OCI-LY7 (cell line): ENCODE results near the gene AGR2. TPM values are rescaled to one million over a fixed set of nuclear protein-coding genes. Genes with fewer than 3 reads are reported as not detected.

Source experiments
- BruUV-seq: library from RNA; stranded (reverse); fragments of 400-500 nt; replicated peaks from 2 replicates; lab custom pipeline; 2021; lab: Mats Ljungman, UMichigan
- CTCF ChIA-PET: fragments of 300-600 bp; sonication (Branson Sonifier 250); formaldehyde crosslinking; loops from one replicate; lab custom pipeline; 2022; ENCODE audit warnings: antibody characterized with exemption; ENCODE audit not compliant: unreplicated experiment; lab: Charles Lee
- POLR2A ChIA-PET: fragments of 300-600 bp; sonication (Branson Sonifier 250); formaldehyde crosslinking; loops from one replicate; lab custom pipeline; 2022; ENCODE audit warnings: antibody characterized with exemption; lab: Charles Lee
- DNase-seq: peaks from one replicate; pipeline ENCODE4 v3.0.0-alpha.2; 2015; ENCODE audit warnings: low spot score
- H2AFZ ChIP-seq: fragments of 200-600 bp; sonication (generic), shearing (Covaris generic); 2 replicates; pipeline ENCODE4 v1.6.1; 2014; ENCODE audit warnings: mild to moderate bottlenecking, antibody characterized with exemption, low read length, moderate library complexity
- H3K27ac ChIP-seq: fragments of 200-600 bp; sonication (generic); 2 replicates; pipeline ENCODE4 v1.5.1; 2014; ENCODE audit warnings: mixed run types, low read depth, mild to moderate bottlenecking, moderate library complexity, low read length, inconsistent platforms; ENCODE audit not compliant: poor library complexity, severe bottlenecking
- H3K36me3 ChIP-seq: fragments of 200-600 bp; sonication (generic); 2 replicates; pipeline ENCODE4 v1.6.1; 2014; ENCODE audit warnings: mild to moderate bottlenecking, antibody characterized with exemption, low read length, moderate library complexity, mixed read lengths; ENCODE audit not compliant: insufficient read depth
- H3K4me1 ChIP-seq: fragments of 200-600 bp; sonication (generic); 2 replicates; pipeline ENCODE4 v1.5.1; 2014; ENCODE audit warnings: mild to moderate bottlenecking, low read length; ENCODE audit not compliant: insufficient read depth, poor library complexity, severe bottlenecking
- H3K4me2 ChIP-seq: fragments of 200-600 bp; sonication (generic); 2 replicates; pipeline ENCODE4 v1.6.1; 2014; ENCODE audit warnings: mild to moderate bottlenecking, low read length
- H3K4me3 ChIP-seq: fragments of 200-600 bp; sonication (generic); 2 replicates; pipeline ENCODE4 v1.5.1; 2014; ENCODE audit warnings: mild to moderate bottlenecking, low read depth, low read length; ENCODE audit not compliant: poor library complexity, severe bottlenecking
- H3K79me2 ChIP-seq: fragments of 200-600 bp; sonication (generic); 2 replicates; pipeline ENCODE4 v1.6.1; 2016; ENCODE audit warnings: low read depth, mild to moderate bottlenecking, low read length, moderate library complexity, mixed read lengths; ENCODE audit not compliant: insufficient read depth
- H3K9me2 ChIP-seq: fragments of 200-600 bp; sonication (generic); 2 replicates; pipeline ENCODE4 v1.6.1; 2016; ENCODE audit warnings: mild to moderate bottlenecking, low read length, mixed read lengths; ENCODE audit not compliant: insufficient read depth
- H3K9me3 ChIP-seq: fragments of 200-600 bp; sonication (generic); 2 replicates; pipeline ENCODE4 v1.6.1; 2014; ENCODE audit warnings: mild to moderate bottlenecking, mixed run types, low read length, mixed read lengths
- H4K20me1 ChIP-seq: fragments of 200-600 bp; sonication (generic); 2 replicates; pipeline ENCODE4 v1.6.1; 2014; ENCODE audit warnings: mild to moderate bottlenecking, antibody characterized with exemption, low read length, moderate library complexity, mixed read lengths; ENCODE audit not compliant: insufficient read depth
- CTCF ChIP-seq: fragments of 200-600 bp; sonication (generic); conservative IDR thresholded peaks from 2 replicates; pipeline ENCODE4 v1.5.1; 2014; ENCODE audit warnings: mild to moderate bottlenecking, antibody characterized with exemption, low read length, moderate library complexity, mixed read lengths
- EZH2phosphoT487 ChIP-seq: fragments of 200-600 bp; sonication (generic); IDR thresholded peaks from 2 replicates; pipeline ENCODE4 v1.6.1; 2018; ENCODE audit warnings: low read depth, borderline replicate concordance, mild to moderate bottlenecking, mixed run types, antibody characterized with exemption, low read length, moderate library complexity, mixed read lengths
- intact Hi-C: fragments of 100-400 bp; cut with micrococcal nuclease; formaldehyde crosslinking; loops from one replicate; pipeline ENCODE4 v1.10.0; 2022; ENCODE audit not compliant: unreplicated experiment
- total RNA-seq, 2 experiments: library from RNA; depleted of rRNA in 1 of 2; stranded (reverse); fragments of >200 nt in 1 of 2; shearing (Covaris generic) in 1 of 2; gene quantifications; 2 replicates each; pipeline ENCODE4 v1.2.3, GENCODE V29; 2014 to 2022

Gene AGR2
- total RNA-seq, 2 experiments from 2014 or later: not detected

DNA sequence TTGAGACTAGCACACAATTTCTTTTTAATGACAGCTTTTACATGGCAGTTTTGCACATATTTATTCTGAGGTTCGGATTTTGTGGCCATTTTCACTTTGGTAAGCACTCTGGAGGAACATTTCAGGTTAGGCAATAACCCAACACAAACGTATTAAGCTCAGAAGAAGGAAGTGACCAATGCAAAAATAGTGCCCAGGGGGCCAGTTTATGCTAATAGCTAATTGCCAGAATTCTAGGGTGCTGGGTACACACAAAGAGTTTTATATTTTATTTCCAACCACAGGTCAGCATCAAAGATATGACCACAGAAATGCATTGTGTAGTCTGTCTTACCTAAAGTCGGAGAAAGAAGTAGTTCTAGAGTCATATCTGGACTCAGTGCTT, 8.4 kb upstream of the AGR2 start:
- Histone ChIP-seq H3K4me3 (no peak overlapping the region), H4K20me1 (no peaks in the 10 kb centered on the region), H3K4me2 (no peak overlapping the region), H3K4me1 (no peaks in the 10 kb centered on the region), H3K79me2 (no peaks in the 10 kb centered on the region), H3K27ac (no peak overlapping the region), H3K9me2 (no peaks in the 10 kb centered on the region), H2AFZ (no peak overlapping the region), H3K9me3 (no peaks in the 10 kb centered on the region), H3K36me3 (no peaks in the 10 kb centered on the region)
- no TSS peak for BruUV-seq
- TF ChIP-seq EZH2phosphoT487: no peak
- TF ChIP-seq CTCF: no peak
- POLR2A ChIA-PET: interaction anchor here (0.5 to 0.7 kb wide), 3 partner anchors 67 to 206 kb away, joined by 3 to 4 read pairs (median 4); no protein-coding TSS in a partner anchor
- CTCF ChIA-PET: no interaction called here
- intact Hi-C loops: no loop called here
- no peak for DNase-seq

DNA sequence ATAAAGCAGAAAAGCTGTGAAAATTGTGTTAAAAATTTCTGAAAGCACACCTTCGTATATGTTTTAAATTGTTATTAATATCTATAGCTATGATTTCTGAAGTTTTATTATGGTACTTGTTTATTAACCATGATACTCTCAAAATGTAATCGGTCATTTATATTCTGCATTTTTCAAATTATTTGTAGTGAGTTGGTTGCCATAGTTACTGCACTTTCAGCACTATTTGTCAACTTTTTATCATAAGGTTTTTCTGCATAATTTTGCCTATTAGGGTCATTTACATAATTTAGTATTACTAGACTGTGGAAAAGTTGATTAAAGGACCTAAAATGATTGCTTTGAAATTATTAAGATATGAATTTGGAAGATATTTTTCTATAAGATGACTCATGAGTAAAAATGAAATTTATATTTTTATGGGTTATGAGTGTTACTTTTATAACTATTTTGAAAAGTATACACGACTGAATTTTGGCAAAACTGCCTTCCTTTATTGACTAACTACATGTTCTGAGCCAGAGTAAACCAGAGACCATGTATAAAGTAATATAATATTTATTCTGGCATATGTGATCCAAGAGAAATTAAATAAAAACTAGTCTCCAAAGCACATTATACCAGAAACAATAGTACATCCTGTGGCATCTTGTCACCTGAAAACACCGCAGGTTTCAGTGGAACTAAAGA, 7.9 kb upstream of the AGR2 start:
- Histone ChIP-seq H3K4me1 (no peaks in the 10 kb centered on the region), H3K4me3 (no peak overlapping the region), H4K20me1 (no peaks in the 10 kb centered on the region), H2AFZ (no peak overlapping the region), H3K9me3 (no peaks in the 10 kb centered on the region), H3K4me2 (no peak overlapping the region), H3K79me2 (no peaks in the 10 kb centered on the region), H3K9me2 (no peaks in the 10 kb centered on the region), H3K36me3 (no peaks in the 10 kb centered on the region), H3K27ac (no peak overlapping the region)
- intact Hi-C loops: no loop called here
- TF ChIP-seq CTCF: no peak
- no peak for TF ChIP-seq EZH2phosphoT487
- ChIA-PET POLR2A (interaction anchor here (0.5 kb wide), 1 partner anchor 67 kb away, joined by 3 read pairs; no protein-coding TSS in a partner anchor), CTCF (no interaction called here)
- no TSS peak for BruUV-seq
- DNase-seq: no peak

- Histone ChIP-seq H3K4me3 (no peak overlapping the region), H3K4me2 (no peak overlapping the region), H3K9me2 (no peaks in the 10 kb centered on the region), H3K36me3 (no peaks in the 10 kb centered on the region), H3K9me3 (no peaks in the 10 kb centered on the region), H4K20me1 (no peaks in the 10 kb centered on the region), H3K27ac (no peak overlapping the region), H3K4me1 (no peaks in the 10 kb centered on the region), H2AFZ (no peak overlapping the region), H3K79me2 (no peaks in the 10 kb centered on the region)
- ChIA-PET POLR2A (interaction anchor here (0.7 kb wide), 1 partner anchor 646 kb away, joined by 3 read pairs; no protein-coding TSS in a partner anchor), CTCF (no interaction called here)
- no peak for DNase-seq
- intact Hi-C loops: no loop called here
- TF ChIP-seq EZH2phosphoT487 (no peak), CTCF (no peak)
- BruUV-seq: no TSS peak
Observed at GRCh38 chr7:16811551-16811950, 6.8 kb upstream of the AGR2 start.
